Measurements from ENCODE around the gene ACAA1.

ACAA1 gene

GRCh38 chr3:38124324-38125122, 12.4 kb downstream of the ACAA1 start:
- H3K9me3 Mint-ChIP-seq = no peaks in the 10 kb centered on the region
- H3K4me1 Mint-ChIP-seq = no peaks in the 10 kb centered on the region
- H3K27me3 Mint-ChIP-seq = no peaks in the 10 kb centered on the region
- peaks cover 61% of the 10 kb centered on the region for H3K36me3 Mint-ChIP-seq
- CTCF ChIA-PET = no interaction called here
- H3K4me3 Mint-ChIP-seq = no peak overlapping the region
- no peak overlapping the region for H3K27ac Mint-ChIP-seq
- DNase-seq = no peak

DNA sequence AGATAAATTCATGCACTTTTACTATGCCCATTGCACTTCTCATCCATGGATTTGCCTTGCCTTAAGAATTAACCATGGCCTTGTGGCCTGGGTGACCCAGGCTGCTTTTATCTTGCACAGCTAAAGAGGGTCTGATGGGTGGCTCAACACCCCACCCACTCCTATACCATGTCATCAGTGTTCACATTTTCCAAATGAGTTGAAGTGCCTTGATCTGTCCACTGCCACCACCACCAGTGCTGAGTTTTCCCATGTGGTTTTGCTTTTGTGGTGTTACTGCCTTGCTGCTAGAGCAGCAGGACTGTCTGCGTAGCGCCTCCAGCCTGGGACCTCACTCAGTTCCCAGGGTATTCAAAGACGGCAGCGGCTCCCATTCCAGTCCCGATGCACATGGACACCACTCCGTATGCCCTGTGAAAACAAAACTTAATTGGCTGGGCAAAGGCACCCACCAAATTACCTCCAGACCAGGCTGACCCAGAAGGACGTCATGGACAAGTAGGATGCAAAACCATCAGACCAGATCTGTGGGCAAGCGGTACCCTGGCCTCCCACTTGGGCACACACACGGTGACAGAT, 14.1 kb downstream of the ACAA1 start:
- CTCF ChIA-PET = interaction anchor here (0.6 to 7.6 kb wide), 2 partner anchors 223 to 342 kb away, joined by 3 to 76 read pairs; partner anchors contain the start of gene XYLB
- no peaks in the 10 kb centered on the region for H3K9me3 Mint-ChIP-seq
- peaks cover 3% of the 10 kb centered on the region for H3K4me1 Mint-ChIP-seq
- H3K27ac Mint-ChIP-seq = no peak overlapping the region
- no peak overlapping the region for H3K4me3 Mint-ChIP-seq
- no peak for DNase-seq
- H3K36me3 Mint-ChIP-seq = peaks cover 61% of the 10 kb centered on the region
- no peaks in the 10 kb centered on the region for H3K27me3 Mint-ChIP-seq

- Mint-ChIP-seq H3K27me3 (no peaks in the 10 kb centered on the region), H3K4me3 (no peak overlapping the region), H3K9me3 (no peaks in the 10 kb centered on the region), H3K27ac (no peak overlapping the region), H3K36me3 (peaks cover 53% of the 10 kb centered on the region), H3K4me1 (peaks cover 3% of the 10 kb centered on the region)
- DNase-seq = no peak
- CTCF ChIA-PET = interaction anchor here (0.6 to 7.6 kb wide), 2 partner anchors 224 to 343 kb away, joined by 3 to 76 read pairs; partner anchors contain the start of gene XYLB
Measured at GRCh38 chr3:38121832-38122461, 15.0 kb downstream of the ACAA1 start.

- H3K36me3 Mint-ChIP-seq = peaks cover 48% of the 10 kb centered on the region
- DNase-seq = no peak
- peaks cover 3% of the 10 kb centered on the region for H3K4me1 Mint-ChIP-seq
- no peaks in the 10 kb centered on the region for H3K27me3 Mint-ChIP-seq
- H3K27ac Mint-ChIP-seq = no peak overlapping the region
- CTCF ChIA-PET = interaction anchor here (7.6 kb wide), 1 partner anchor 224 kb away, joined by 76 read pairs; the partner anchor contains the start of gene XYLB
- H3K9me3 Mint-ChIP-seq = no peaks in the 10 kb centered on the region
- H3K4me3 Mint-ChIP-seq = no peak overlapping the region
Measured at GRCh38 chr3:38121451-38121831, 15.5 kb downstream of the ACAA1 start.

DNA sequence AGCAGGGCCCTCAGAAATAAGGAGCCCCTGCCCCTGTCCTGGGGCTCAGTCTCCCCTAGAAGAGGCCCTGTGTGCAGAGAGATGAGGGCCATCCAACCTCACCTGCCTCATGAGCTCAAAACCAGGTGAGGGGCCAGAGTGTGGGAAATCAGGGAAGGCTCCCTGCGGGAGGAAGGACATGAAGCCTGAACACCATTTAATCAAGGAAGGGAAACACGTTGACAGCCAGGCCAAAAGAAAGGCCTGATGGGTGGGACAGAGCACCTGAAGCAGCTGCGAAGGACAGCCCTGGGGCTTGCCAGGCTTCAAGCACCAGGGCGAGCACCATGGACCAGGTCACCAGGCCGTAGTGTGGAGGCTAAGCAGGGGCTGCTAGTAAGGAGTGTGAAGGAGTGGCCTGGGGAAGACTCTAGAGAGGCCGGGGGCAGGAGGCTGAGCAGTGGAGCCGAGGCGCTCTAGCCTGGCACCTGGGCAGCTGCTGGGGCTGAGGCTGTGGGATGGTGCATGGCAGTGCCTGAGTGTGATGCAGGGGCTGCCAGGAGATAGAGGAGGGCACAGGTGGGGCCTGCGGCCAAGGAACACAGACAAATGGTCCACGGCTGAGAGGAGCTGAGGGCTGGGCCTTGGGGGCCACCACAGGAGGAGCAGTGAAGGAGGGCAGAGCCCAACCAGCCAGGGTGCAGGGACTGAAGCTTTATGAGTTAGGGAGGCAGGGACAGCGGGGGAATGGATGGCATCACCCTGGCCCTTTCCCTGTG, 16.1 kb downstream of the ACAA1 start:
- no peak for DNase-seq
- Mint-ChIP-seq H3K9me3 (no peaks in the 10 kb centered on the region), H3K36me3 (peaks cover 46% of the 10 kb centered on the region), H3K4me3 (no peak overlapping the region), H3K27me3 (no peaks in the 10 kb centered on the region), H3K27ac (no peak overlapping the region), H3K4me1 (peaks cover 3% of the 10 kb centered on the region)
- CTCF ChIA-PET = interaction anchor here (1.1 to 7.6 kb wide), 4 partner anchors 12 to 225 kb away, joined by 3 to 76 read pairs (median 15); partner anchors contain the start of gene XYLB

DNA sequence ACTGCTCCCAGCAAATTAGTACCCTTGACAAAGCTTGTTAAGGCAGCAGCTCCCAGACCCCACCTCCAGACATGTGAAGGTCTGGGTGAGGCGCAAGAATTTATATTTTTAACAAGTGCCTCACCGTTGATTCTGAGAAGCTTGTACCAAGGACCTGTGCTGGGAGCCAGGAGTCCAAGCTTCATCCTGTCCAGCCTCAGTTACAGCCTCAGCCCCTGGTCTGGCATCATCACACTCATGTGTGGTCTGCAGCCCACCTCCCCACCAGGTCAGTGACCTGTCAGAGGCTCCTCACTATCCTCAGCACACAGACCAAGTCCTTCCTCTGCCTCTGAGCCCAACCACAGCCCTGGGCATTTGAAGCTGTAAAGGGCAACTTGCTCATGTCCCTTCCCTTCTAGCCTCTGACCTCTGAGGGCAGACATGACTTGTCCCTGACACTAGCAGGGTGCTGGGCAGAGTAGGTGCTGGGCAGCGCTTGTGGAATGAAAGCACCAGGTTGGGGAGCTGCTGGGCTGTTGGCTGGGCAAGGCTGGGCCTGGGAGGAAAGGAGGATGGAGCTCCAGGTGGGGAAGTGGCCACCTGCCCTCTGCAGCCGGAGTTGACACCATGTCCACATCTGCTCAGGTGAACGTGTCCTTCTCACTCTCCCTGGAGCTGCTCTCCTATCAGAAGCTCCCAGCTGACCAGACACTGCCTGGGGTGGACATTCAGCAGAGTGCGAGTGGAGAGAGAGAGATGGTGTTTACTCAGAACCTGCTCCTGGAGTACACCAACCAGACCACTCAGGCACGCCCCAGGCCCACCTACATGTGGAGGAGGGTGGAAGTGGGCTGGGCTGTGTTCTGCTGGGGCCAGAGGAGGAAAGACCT, 16.9 kb downstream of the ACAA1 start:
- Mint-ChIP-seq H3K9me3 (no peaks in the 10 kb centered on the region), H3K36me3 (peaks cover 38% of the 10 kb centered on the region), H3K27me3 (peaks cover 6% of the 10 kb centered on the region), H3K4me1 (peaks cover 3% of the 10 kb centered on the region), H3K27ac (no peak overlapping the region), H3K4me3 (no peak overlapping the region)
- CTCF ChIA-PET = interaction anchor here (0.7 to 7.6 kb wide), 6 partner anchors 10 to 225 kb away, joined by 3 to 76 read pairs (median 10); partner anchors contain the start of gene XYLB
- no peak for DNase-seq

DNA sequence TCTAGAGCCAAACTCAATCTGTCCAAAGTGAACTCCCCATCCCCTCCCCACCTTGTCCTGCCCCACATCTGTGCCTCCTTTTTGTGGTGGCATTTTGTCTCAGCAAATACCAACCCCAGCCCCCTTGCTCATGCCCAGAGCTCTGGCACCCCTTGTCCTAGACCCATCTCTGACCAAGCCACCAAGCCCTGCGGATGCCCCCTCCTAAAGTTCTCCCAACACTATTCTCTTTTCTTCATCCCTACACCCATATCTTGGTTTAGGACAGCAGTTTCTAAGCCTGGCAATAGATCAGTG, 17.7 kb downstream of the ACAA1 start:
- Mint-ChIP-seq H3K9me3 (no peaks in the 10 kb centered on the region), H3K4me1 (peaks cover 3% of the 10 kb centered on the region), H3K36me3 (peaks cover 34% of the 10 kb centered on the region), H3K27me3 (peaks cover 6% of the 10 kb centered on the region), H3K27ac (no peak overlapping the region), H3K4me3 (no peak overlapping the region)
- DNase-seq = no peak
- CTCF ChIA-PET = interaction anchor here (0.6 to 7.6 kb wide), 11 partner anchors 11 to 362 kb away, joined by 3 to 76 read pairs (median 3); partner anchors contain the start of gene XYLB

GRCh38 chr3:38118421-38119247, 18.3 kb downstream of the ACAA1 start:
- Mint-ChIP-seq H3K4me1 (peaks cover 3% of the 10 kb centered on the region), H3K4me3 (no peak overlapping the region), H3K9me3 (no peaks in the 10 kb centered on the region), H3K36me3 (peaks cover 32% of the 10 kb centered on the region), H3K27me3 (peaks cover 6% of the 10 kb centered on the region), H3K27ac (peak overlapping the region; percentile 71)
- no peak for DNase-seq
- CTCF ChIA-PET = interaction anchor here (0.6 to 7.6 kb wide), 16 partner anchors 8 to 365 kb away, joined by 3 to 76 read pairs (median 3); partner anchors contain the start of genes ACAA1 and XYLB

DNA sequence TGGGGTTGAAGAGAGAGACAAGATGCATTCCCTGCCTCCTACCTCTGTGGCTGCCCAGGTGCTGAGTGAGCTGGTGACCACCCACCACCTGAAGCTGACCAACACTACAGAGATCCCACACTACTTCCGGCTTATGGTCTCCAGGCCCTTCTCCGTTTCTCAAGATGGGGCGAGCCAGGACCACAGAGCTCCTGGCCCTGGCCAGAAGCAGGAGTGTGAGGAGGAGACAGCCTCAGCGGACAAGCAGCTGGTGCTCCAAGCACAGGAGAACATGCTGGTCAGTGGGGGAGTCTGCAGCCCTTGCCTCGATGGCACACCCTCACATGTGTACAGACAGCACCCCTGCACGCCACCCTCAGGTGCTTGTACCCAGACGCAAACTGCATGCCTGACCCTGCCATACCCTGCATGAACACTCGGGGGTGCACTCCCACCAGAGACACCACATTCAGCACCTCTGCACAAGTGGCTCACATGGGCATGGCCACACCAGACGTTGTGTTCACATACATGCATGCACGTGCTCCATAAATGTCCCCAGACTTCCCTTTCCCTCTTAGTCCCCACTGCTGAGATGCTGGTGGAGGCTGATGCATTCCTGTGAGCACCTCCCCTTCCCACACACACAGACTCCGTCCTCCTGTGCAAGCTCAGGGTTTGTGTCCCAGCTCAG, 19.0 kb downstream of the ACAA1 start:
- H3K36me3 Mint-ChIP-seq = peaks cover 27% of the 10 kb centered on the region
- peaks cover 6% of the 10 kb centered on the region for H3K27me3 Mint-ChIP-seq
- CTCF ChIA-PET = interaction anchor here (0.6 to 7.6 kb wide), 19 partner anchors 8 to 379 kb away, joined by 3 to 76 read pairs (median 3); partner anchors contain the start of genes ACAA1, SLC22A13 and XYLB
- H3K4me3 Mint-ChIP-seq = no peak overlapping the region
- H3K27ac Mint-ChIP-seq = peak overlapping the region; percentile 22
- peak; percentile 86 for DNase-seq
- H3K9me3 Mint-ChIP-seq = no peaks in the 10 kb centered on the region
- H3K4me1 Mint-ChIP-seq = peaks cover 3% of the 10 kb centered on the region

GRCh38 chr3:38117163-38117716, 19.7 kb downstream of the ACAA1 start:
- peaks cover 6% of the 10 kb centered on the region for H3K27me3 Mint-ChIP-seq
- peaks cover 3% of the 10 kb centered on the region for H3K4me1 Mint-ChIP-seq
- no peak overlapping the region for H3K4me3 Mint-ChIP-seq
- H3K27ac Mint-ChIP-seq = no peak overlapping the region
- CTCF ChIA-PET = interaction anchor here (0.7 to 7.6 kb wide), 14 partner anchors 8 to 380 kb away, joined by 3 to 76 read pairs (median 3); partner anchors contain the start of genes ACAA1, SLC22A13 and XYLB
- DNase-seq = peak; percentile 18
- H3K9me3 Mint-ChIP-seq = no peaks in the 10 kb centered on the region
- H3K36me3 Mint-ChIP-seq = peaks cover 21% of the 10 kb centered on the region

GRCh38 chr3:38116471-38117162, 20.3 kb downstream of the ACAA1 start:
- peak; percentile 20 for DNase-seq
- Mint-ChIP-seq H3K4me1 (peaks cover 3% of the 10 kb centered on the region), H3K9me3 (no peaks in the 10 kb centered on the region), H3K4me3 (no peak overlapping the region), H3K27ac (no peak overlapping the region), H3K27me3 (peaks cover 6% of the 10 kb centered on the region), H3K36me3 (peaks cover 18% of the 10 kb centered on the region)
- CTCF ChIA-PET = interaction anchor here (1.1 to 7.6 kb wide), 10 partner anchors 13 to 371 kb away, joined by 3 to 76 read pairs (median 3); partner anchors contain the start of gene XYLB

All from activated naive CD4-positive, alpha-beta T cell treated with anti-CD3 and anti-CD28 coated beads, Interleukin-2, amount 10 ng/mL, durations not matched to agents 7 days and 5 days (primary cell).